ENCODE results near the gene TMIGD2.

GRCh38 chr19:4313847-4314490 is 11.8 kb upstream of the TMIGD2 start:
- TF ChIP-seq POLR2A (IDR thresholded peaks at IDR 0.05) (no peak), CTCF (IDR thresholded peaks at IDR 0.05) (no peak), POLR2AphosphoS5 (IDR thresholded peaks at IDR 0.05) (no peak)
